Measurements from ENCODE around the gene ZMAT1. TPM values are rescaled to one million over a fixed set of nuclear protein-coding genes. Genes with fewer than 3 reads are reported as not detected.

Gene ZMAT1
- polyA plus RNA-seq, 2 of the 4 experiments (the other 2 are of a cell fraction), result 0.03 to 0.59 TPM

DNA sequence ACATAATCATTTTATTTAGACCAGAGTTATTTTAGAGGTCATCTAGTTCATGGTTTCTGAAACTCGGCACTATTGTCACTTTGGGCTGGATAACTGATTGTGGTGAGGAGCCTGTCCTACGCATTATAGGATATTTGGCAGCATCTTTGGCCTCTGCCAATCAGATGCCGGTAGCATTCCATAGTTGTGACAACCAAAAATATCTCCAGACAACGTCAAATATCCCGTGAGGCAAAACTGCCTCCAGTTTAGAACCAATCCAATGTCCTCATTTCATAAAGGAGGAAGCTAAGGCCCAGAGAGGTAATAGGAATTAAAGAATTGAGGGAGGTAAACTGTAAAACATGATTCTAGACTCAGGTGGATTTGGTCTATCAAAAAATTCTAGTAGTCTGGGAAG, 6.1 kb downstream of the ZMAT1 start:
- DNase-seq (ENCODE audit: low read depth in 1 of 2, low spot score in 1 of 2), result no peak
- no peak overlapping the region for H3K27ac ChIP-seq
- ATAC-seq, result no peak
- no peaks in the 10 kb centered on the region for H3K9me3 ChIP-seq
- TF ChIP-seq JUN (IDR thresholded peaks at IDR 0.05) (no peak), BHLHE40 (IDR thresholded peaks at IDR 0.05; ENCODE audit: low read depth, low read length) (no peak), RFX5 (IDR thresholded peaks at IDR 0.05) (no peak), HOXB5 (CRISPR knock-in tag; IDR thresholded peaks at IDR 0.05) (no peak), ZNF302 (CRISPR knock-in tag; IDR thresholded peaks at IDR 0.05) (no peak), KDM5A (IDR thresholded peaks at IDR 0.05) (no peak), RARB (CRISPR knock-in tag; IDR thresholded peaks at IDR 0.05) (no peak), ZC3H11A (IDR thresholded peaks at IDR 0.05) (no peak), CHD2 (IDR thresholded peaks at IDR 0.05; ENCODE audit: low read length, partially characterized antibody) (no peak), EHMT2 (IDR thresholded peaks at IDR 0.05; ENCODE audit: low read depth) (no peak), ZSCAN20 (CRISPR knock-in tag; IDR thresholded peaks at IDR 0.05) (no peak), RAD21 (conservative IDR thresholded peaks at IDR 0.05 in 1 of 2, IDR thresholded peaks at IDR 0.05 in 1 of 2) (no peak)
- TF ChIP-seq, protein P1, sequence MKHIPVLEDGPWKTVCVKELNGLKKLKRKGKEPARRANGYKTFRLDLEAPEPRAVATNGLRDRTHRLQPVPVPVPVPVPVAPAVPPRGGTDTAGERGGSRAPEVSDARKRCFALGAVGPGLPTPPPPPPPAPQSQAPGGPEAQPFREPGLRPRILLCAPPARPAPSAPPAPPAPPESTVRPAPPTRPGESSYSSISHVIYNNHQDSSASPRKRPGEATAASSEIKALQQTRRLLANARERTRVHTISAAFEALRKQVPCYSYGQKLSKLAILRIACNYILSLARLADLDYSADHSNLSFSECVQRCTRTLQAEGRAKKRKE (CRISPR knock-in tag; IDR thresholded peaks at IDR 0.05; ENCODE audit: low read depth), result no peak
- TF ChIP-seq, protein P2, sequence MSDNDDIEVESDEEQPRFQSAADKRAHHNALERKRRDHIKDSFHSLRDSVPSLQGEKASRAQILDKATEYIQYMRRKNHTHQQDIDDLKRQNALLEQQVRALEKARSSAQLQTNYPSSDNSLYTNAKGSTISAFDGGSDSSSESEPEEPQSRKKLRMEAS (IDR thresholded peaks at IDR 0.05), result no peak
- TF ChIP-seq, protein P3, sequence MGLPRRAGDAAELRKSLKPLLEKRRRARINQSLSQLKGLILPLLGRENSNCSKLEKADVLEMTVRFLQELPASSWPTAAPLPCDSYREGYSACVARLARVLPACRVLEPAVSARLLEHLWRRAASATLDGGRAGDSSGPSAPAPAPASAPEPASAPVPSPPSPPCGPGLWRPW (IDR thresholded peaks at IDR 0.05), result no peak
- POLR2A ChIA-PET, result no interaction called here
- no peak overlapping the region for H3K4me3 ChIP-seq
- 22% methylated on average over 5 of the region's 5 CpGs for WGBS (ENCODE audit: missing lambda C conversion rate)
- no peak for FAIRE-seq
- CTCF ChIA-PET, result no interaction called here
- no peaks in the 10 kb centered on the region for H3K4me1 ChIP-seq
- no peak overlapping the region for H3K4me2 ChIP-seq

DNA sequence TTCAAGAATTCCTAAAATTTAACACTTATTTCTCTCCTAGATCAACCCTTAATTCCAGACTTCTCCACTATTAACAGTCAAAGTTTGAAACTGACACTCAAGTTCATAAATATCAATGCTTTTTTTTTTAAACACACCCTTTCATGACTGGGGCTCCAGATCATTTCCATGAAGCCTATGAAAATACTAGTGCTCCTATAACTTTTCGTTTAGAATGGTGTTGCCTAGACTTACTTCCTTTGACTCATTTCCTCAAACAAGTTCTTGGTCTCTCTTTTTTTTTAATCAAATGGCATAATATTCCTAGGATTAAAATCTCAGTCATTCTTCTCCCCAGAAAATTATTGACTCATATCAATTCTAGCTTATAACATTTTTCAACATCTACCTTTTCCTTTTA, 13.1 kb downstream of the ZMAT1 start:
- no peak for FAIRE-seq
- Histone ChIP-seq H3K4me2 (no peak overlapping the region), H3K9me3 (no peaks in the 10 kb centered on the region), H3K4me3 (no peak overlapping the region), H3K27ac (no peak overlapping the region), H3K4me1 (no peaks in the 10 kb centered on the region)
- ChIA-PET POLR2A (interaction anchor here (0.9 kb wide), 1 partner anchor 13 kb away, joined by 4 read pairs; the partner anchor contains the start of gene ZMAT1), CTCF (no interaction called here)
- 0% methylated on average over 1 of the region's 1 CpG for WGBS (ENCODE audit: missing lambda C conversion rate)
- DNase-seq (ENCODE audit: low read depth in 1 of 2, low spot score in 1 of 2), result no peak
- TF ChIP-seq HOXA7 (CRISPR knock-in tag; IDR thresholded peaks at IDR 0.05) (no peak), POLR2A (IDR thresholded peaks at IDR 0.05; ENCODE audit: low read length) (no peak), FOXS1 (CRISPR knock-in tag; IDR thresholded peaks at IDR 0.05) (no peak), GATA3 (IDR thresholded peaks at IDR 0.05; ENCODE audit: borderline replicate concordance) (no peak), HDAC2 (IDR thresholded peaks at IDR 0.05) (no peak), EHMT2 (IDR thresholded peaks at IDR 0.05; ENCODE audit: low read depth) (no peak), NR3C1 (IDR thresholded peaks at IDR 0.05) (no peak)
- TF ChIP-seq, protein P4, sequence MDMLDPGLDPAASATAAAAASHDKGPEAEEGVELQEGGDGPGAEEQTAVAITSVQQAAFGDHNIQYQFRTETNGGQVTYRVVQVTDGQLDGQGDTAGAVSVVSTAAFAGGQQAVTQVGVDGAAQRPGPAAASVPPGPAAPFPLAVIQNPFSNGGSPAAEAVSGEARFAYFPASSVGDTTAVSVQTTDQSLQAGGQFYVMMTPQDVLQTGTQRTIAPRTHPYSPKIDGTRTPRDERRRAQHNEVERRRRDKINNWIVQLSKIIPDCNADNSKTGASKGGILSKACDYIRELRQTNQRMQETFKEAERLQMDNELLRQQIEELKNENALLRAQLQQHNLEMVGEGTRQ (IDR thresholded peaks at IDR 0.05), result no peak
- TF ChIP-seq, protein P1 (CRISPR knock-in tag; IDR thresholded peaks at IDR 0.05; ENCODE audit: low read depth), result no peak
- TF ChIP-seq, protein P5, sequence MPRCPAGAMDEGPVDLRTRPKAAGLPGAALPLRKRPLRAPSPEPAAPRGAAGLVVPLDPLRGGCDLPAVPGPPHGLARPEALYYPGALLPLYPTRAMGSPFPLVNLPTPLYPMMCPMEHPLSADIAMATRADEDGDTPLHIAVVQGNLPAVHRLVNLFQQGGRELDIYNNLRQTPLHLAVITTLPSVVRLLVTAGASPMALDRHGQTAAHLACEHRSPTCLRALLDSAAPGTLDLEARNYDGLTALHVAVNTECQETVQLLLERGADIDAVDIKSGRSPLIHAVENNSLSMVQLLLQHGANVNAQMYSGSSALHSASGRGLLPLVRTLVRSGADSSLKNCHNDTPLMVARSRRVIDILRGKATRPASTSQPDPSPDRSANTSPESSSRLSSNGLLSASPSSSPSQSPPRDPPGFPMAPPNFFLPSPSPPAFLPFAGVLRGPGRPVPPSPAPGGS (IDR thresholded peaks at IDR 0.05), result no peak
- no peak for ATAC-seq

Data from A549 (cell line).